GM12891 (cell line): ENCODE measurements around the gene BACE1.
"Not testable (repeated sequence)": the region's sequence is repeated elsewhere in the genome, so short reads cannot be mapped to it uniquely, and the experiment has no call there.

Experiments
- DNase-seq: peaks from one replicate; pipeline ENCODE4 v3.0.0; 2011; ENCODE audit warnings: low spot score; ENCODE audit not compliant: insufficient read length
- FAIRE-seq: peaks from 2 replicates; lab custom pipeline; 2011; peaks lifted over from hg19 to GRCh38; lab: Jason Lieb, UNC
- PAX5 ChIP-seq: IDR thresholded peaks from 2 replicates; pipeline ENCODE4 v1.6.1; 2011; ENCODE audit warnings: low read length, moderate library complexity, mild to moderate bottlenecking; ENCODE audit not compliant: insufficient read depth, severe bottlenecking
- POLR2A ChIP-seq: IDR thresholded peaks from 2 replicates; pipeline ENCODE4 v1.6.1; 2011; ENCODE audit warnings: low read depth, low read length, control low read depth
- POLR2AphosphoS5 ChIP-seq: IDR thresholded peaks from 2 replicates; pipeline ENCODE4 v1.6.1; 2011; ENCODE audit warnings: low read depth, low read length, control low read depth
- POU2F2 ChIP-seq: IDR thresholded peaks from 2 replicates; pipeline ENCODE4 v1.6.1; 2011; ENCODE audit warnings: low read depth, mild to moderate bottlenecking, control low read depth, low read length, moderate library complexity
- SPI1 ChIP-seq: IDR thresholded peaks from 2 replicates; pipeline ENCODE4 v1.6.1; 2011; ENCODE audit warnings: low read depth, low read length, control low read depth
- TAF1 ChIP-seq: IDR thresholded peaks from 2 replicates; pipeline ENCODE4 v1.6.1; 2011; ENCODE audit warnings: low read depth, low read length, control low read depth

The BACE1 gene

DNA sequence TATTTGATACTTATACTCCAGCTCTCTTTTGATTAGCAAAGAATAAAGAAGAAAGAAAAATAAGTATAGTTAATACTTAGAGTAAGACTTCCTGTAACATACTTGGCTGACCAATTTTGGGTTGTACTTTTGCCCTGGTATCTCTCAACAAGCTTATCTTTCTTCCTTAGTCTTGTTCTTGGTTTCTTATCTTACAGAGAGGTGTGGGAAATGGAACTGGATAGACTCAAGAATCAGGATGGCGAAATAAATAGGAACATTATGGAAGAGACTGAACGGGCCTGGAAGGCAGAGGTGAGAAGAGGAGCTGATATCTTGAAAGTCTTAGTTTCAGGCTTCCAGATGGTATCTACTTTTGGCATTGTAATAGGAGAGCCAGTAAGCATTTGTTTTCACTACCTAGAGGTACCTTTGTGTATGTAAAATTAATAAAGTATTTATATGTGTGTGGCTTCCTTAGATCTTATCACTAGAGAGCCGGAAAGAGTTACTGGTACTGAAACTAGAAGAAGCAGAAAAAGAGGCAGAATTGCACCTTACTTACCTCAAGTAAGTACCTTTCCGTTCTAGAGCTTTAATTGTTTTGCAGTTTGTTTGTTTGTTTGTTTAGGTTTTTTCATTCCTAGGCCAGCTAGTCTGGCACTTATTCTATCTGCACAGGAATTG, 36.2 kb downstream of the BACE1 start:
- FAIRE-seq (no peak), DNase-seq (no peak)
- TF ChIP-seq POU2F2, result no peak
- TF ChIP-seq TAF1, result no peak
- no peak for TF ChIP-seq POLR2AphosphoS5
- TF ChIP-seq PAX5, result no peak
- no peak for TF ChIP-seq SPI1
- TF ChIP-seq POLR2A, result no peak

DNA sequence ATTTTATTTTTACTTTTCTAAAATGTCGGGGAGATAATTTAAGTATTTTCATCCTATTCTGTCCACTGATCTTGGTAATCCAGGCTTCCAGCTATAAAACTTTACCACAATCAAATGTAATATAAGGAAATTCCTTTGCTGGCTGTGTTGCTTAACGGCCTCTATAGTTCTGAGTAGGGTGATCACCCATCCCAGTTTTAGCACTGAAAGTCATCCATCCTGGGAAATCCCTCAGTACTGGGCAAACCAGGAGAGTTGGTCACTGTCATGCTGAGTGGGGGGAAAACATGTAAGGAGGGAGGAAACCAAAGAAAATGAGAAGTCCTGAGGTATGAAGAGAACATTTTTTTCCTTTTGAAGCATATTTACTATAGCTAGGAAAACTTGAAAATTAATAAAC, 37.7 kb downstream of the BACE1 start:
- FAIRE-seq (no peak), DNase-seq (no peak)
- TF ChIP-seq PAX5, result no peak
- TF ChIP-seq POU2F2, result no peak
- TF ChIP-seq POLR2AphosphoS5, result no peak
- TF ChIP-seq POLR2A, result no peak
- no peak for TF ChIP-seq SPI1
- TF ChIP-seq TAF1, result no peak

DNA sequence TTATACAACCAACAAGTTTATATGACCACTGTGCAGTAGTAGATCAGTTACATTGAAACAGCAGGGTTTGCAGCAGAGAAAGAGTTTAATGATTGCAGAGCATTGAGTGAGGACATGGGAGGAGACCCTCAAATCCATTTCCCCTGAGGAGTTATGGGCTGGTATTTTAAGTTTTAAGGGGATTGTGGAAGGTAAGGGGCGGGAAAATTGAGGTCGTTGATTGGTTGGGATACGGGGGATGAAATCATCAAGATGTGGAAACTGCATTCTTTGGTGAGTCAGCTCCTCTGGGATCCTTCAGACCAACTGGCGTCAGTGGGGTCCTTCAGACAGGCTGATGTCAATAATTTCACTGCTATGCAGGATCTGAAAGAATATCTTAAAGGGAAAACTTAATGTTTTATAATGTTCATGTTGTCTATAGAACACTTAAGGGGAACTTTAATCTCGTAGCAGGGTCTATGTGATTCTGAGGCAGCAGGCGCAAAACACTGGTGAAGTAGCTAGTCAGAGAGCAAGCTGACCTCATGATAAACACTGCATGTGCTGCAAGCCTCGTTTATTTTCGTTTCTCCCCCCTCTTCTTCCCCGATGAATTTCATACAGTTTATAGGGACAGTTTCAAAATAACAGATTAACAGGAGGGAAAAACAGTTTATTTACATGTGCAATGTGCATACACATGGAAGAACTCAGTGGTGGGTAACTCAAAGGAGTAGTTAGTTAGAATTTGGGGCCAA, 42.3 kb downstream of the BACE1 start:
- DNase-seq (no peak), FAIRE-seq (no peak)

DNA sequence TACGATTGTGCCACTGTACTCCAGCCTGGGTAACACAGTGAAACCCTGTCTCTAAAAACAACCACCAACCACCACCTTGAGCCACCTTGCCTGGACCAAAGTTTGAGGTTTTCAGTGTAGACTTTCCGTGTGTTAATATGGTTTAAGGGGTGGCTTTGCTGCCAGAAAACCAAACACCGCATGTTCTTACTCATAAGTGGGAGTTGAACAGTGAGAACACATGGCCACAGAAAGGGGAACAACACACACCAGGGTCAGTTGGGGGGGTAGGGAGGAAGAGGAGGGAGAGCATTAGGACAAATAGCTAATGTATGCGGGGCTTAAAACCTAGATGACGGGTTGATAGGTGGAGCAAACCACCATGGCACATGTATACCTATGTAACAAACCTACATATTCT, 43.9 kb downstream of the BACE1 start:
- DNase-seq, FAIRE-seq: not testable (repeated sequence)

More for the DNA sequence above, 42.3 kb downstream of the BACE1 start:
- no peak for TF ChIP-seq TAF1
- no peak for TF ChIP-seq POLR2AphosphoS5
- TF ChIP-seq POLR2A, result no peak
- TF ChIP-seq PAX5, result no peak
- no peak for TF ChIP-seq POU2F2
- no peak for TF ChIP-seq SPI1

DNA sequence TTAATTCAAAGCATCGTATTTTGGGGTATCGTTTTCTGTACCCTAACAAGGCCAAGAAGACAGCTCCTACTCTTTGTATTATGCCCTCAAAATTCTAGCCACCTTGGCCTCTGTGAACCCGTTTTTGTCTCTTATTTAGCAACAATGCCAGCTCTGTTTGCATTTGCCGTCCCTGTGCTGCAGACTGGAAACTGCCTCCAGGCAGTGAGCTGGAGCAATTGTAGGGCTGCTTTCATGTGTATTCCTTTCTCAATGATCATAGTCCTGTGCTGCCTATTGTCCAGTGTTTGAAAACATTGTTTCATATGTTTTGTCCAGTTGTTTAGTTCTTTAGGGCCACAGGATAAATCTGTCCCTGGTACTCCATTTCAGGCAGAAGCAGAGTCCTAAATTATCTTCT, 44.8 kb downstream of the BACE1 start:
- DNase-seq (no peak), FAIRE-seq (no peak)
- TF ChIP-seq POLR2AphosphoS5, result no peak
- no peak for TF ChIP-seq POLR2A
- no peak for TF ChIP-seq SPI1
- TF ChIP-seq TAF1, result no peak
- no peak for TF ChIP-seq POU2F2
- TF ChIP-seq PAX5, result no peak

DNA sequence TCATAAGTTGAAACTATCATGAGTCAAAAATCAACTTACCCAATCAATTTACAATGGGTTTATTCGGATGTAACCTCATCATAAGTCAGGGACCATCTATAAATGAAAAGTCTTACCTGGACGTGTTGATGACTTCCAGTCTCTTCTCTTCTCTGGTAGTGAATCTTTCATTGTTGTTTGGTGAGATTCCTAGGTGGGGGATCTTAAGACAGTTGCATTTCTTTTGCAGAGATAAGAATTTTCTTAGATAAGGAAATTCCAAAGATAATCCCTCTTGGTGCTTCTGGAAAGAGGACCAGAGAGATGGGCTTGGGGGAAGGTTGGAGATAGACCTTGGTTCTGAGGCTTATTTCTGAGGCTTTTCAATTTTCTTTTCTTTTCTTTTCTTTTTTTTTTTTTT, 46.2 kb downstream of the BACE1 start:
- DNase-seq (no peak), FAIRE-seq (no peak)
- no peak for TF ChIP-seq POLR2AphosphoS5
- TF ChIP-seq PAX5, result no peak
- no peak for TF ChIP-seq TAF1
- TF ChIP-seq POU2F2, result no peak
- no peak for TF ChIP-seq SPI1
- no peak for TF ChIP-seq POLR2A

DNA sequence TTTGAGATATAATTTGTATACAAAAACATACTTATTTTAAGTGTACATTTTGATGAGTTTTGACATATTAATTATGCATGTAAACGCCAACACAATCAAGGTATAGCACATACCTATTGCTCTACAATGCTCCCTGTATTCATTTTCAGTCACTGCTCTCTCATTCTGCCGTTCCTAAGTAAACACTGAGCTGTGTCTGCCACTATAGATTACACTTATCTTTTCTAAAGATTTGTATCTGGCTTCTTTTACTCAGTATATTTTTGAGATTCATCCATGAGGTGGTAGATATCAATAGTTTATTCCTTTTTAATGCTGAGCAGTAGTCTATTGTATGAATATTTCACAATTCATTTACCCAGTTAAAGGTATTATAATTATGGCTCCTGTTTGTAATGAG, 50.3 kb downstream of the BACE1 start:
- no peak for TF ChIP-seq POLR2AphosphoS5
- DNase-seq (no peak), FAIRE-seq (no peak)

DNA sequence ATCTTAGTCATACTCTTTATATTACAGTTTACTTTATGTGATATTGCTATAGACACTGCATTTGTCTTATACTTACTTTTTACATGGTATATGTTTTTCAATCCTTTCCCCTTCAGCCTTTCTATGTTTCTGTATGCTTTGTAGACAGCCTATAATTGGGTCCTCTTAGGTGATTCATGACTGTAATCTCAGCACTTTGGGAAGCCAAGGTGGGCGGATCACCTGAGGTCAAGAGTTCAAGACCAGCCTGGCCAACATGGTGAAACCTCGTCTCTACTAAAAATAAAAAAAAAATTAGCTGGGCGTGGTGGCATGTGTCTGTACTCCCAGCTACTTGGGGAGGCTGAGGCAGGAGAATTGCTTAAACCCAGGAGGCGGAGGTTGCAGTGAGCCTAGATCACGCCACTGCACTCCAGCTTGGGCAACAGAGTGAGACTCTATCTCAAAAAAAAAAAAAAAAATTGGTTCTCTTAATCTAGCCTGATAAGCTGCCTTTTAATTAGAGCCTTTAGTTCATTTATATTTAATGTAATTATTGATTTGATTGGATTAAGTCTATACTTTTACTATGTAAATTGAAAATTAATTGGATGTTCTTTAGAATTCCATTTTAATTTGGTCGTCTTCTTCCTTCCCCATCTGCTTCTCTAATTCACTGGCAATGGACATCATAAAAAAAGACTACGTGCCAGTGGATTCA, 51.3 kb downstream of the BACE1 start:
- DNase-seq, FAIRE-seq: not testable (repeated sequence)

DNA sequence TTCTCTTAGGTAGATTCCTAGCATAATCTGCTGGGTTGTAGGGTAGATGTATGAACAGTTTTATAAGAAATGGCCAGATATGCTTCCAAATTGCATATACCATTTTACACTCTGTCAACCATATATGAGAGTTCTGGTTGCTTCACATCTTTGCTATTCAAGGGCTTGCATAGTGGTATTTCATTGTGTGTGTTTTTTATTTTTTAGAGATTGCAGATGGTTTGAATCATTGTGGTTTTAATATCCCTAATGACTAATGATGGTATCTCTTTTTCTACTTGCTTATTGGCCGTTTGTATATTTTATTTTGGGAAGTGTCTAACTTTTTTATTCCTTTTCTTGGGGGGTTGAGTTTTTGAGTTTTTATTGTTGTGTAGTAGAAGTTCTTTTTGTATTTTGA, 56.6 kb downstream of the BACE1 start:
- TF ChIP-seq TAF1, result no peak
- TF ChIP-seq POU2F2, result no peak
- TF ChIP-seq POLR2A, result no peak
- no peak for TF ChIP-seq SPI1
- no peak for TF ChIP-seq POLR2AphosphoS5
- TF ChIP-seq PAX5, result no peak
- FAIRE-seq (no peak), DNase-seq (no peak)

DNA sequence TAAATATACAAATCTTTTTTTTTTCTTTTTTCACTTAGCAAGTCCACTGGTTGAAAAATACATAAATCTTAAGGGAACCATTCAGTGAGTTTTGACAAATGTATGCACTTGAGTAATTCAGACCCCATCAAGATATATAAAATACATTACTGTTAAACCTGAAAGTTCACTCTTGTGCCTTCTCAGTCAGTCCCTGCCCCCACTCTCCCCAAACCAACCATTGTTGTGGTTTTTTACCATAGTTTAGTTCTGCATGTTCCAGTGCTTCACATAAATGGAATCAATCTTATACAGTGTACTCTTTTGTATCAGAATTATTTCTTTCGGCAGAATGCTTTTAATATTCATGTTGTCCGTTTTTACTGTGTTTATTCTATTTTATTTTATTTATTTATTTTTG, 57.5 kb downstream of the BACE1 start:
- no peak for FAIRE-seq
- TF ChIP-seq TAF1 (no peak), POLR2AphosphoS5 (no peak), PAX5 (no peak), SPI1 (no peak), POLR2A (no peak), POU2F2 (no peak)
- DNase-seq, result no peak
